CD14-positive monocyte (primary cell): Measurements from ENCODE around the gene MRPL21. TPM values are rescaled to one million over a fixed set of nuclear protein-coding genes. Genes with fewer than 3 reads are reported as not detected.

Experiments
- DNase-seq, 3 donors: peaks; one replicate each; pipeline ENCODE4 v3.0.0-alpha.2; 2011 to 2022
- H2AFZ ChIP-seq: 2 replicates; pipeline ENCODE4 v1.6.0; 2012; ENCODE audit warnings: mild to moderate bottlenecking, low read depth, low read length, inconsistent platforms; ENCODE audit not compliant: insufficient read depth, poor library complexity, severe bottlenecking
- H3K27ac ChIP-seq, 2 donors: 1 replicate in 1 of 2; 2 replicates in 1 of 2; pipeline ENCODE4 v1.5.1; 2012 to 2013; ENCODE audit warnings: low read length in 2 of 2, control low read depth in 1 of 2, inconsistent platforms in 1 of 2, low read depth in 1 of 2, mild to moderate bottlenecking in 1 of 2
- H3K27me3 ChIP-seq, 2 donors: one replicate each; pipeline versions ENCODE4 v1.6.0 to v1.6.1; 2011 to 2013; ENCODE audit warnings: low read length in 2 of 2; ENCODE audit not compliant: control insufficient read depth in 2 of 2, insufficient read depth in 2 of 2
- H3K36me3 ChIP-seq, 2 donors: replicated peaks in 1 of 2; 1 replicate in 1 of 2; 2 replicates in 1 of 2; pipeline versions ENCODE4 v1.5.1 to v1.6.1; 2012 to 2013; ENCODE audit warnings: low read length in 2 of 2, control low read depth in 1 of 2, inconsistent platforms in 1 of 2, mild to moderate bottlenecking in 1 of 2; ENCODE audit not compliant: insufficient read depth in 2 of 2, control insufficient read depth in 1 of 2
- H3K4me1 ChIP-seq, 2 donors: 1 replicate in 1 of 2; 2 replicates in 1 of 2; pipeline versions ENCODE4 v1.5.1 to v1.6.1; 2012 to 2013; ENCODE audit warnings: low read length in 2 of 2, control low read depth in 1 of 2, inconsistent platforms in 1 of 2, mild to moderate bottlenecking in 1 of 2, moderate library complexity in 1 of 2; ENCODE audit not compliant: insufficient read depth in 2 of 2, control insufficient read depth in 1 of 2
- H3K4me2 ChIP-seq: replicated peaks from 2 replicates; pipeline ENCODE3; 2012; ENCODE audit warnings: low read length, moderate library complexity, mild to moderate bottlenecking; ENCODE audit not compliant: poor library complexity, severe bottlenecking; ENCODE audit errors: extremely low read depth
- H3K4me3 ChIP-seq, 3 experiments: fragments of 200-600 bp in 1 of 3; sonication (generic) in 1 of 3; replicated peaks in 1 of 3; 1 replicate in 2 of 3; 2 replicates in 1 of 3; pipeline ENCODE4 v1.5.1; 2011 to 2013; ENCODE audit warnings: low read length in 3 of 3, mild to moderate bottlenecking in 3 of 3, control low read depth in 2 of 3, low read depth in 2 of 3, inconsistent platforms in 1 of 3, moderate library complexity in 1 of 3
- H3K79me2 ChIP-seq: 2 replicates; pipeline ENCODE4 v1.6.0; 2012; ENCODE audit warnings: mild to moderate bottlenecking, control low read depth, inconsistent platforms, low read length, moderate library complexity; ENCODE audit not compliant: insufficient read depth
- H3K9ac ChIP-seq: 2 replicates; pipeline ENCODE4 v1.6.0; 2017; ENCODE audit warnings: low read length, mild to moderate bottlenecking; ENCODE audit not compliant: insufficient read depth, poor library complexity, severe bottlenecking
- H3K9me3 ChIP-seq, 2 donors: replicated peaks in 1 of 2; 1 replicate in 1 of 2; 2 replicates in 1 of 2; pipeline versions ENCODE4 v1.5.1 to v1.6.1; 2012 to 2013; ENCODE audit warnings: low read length in 2 of 2, control low read depth in 1 of 2; ENCODE audit not compliant: control insufficient read depth in 1 of 2, insufficient read depth in 1 of 2
- H4K20me1 ChIP-seq: 2 replicates; pipeline ENCODE4 v1.6.0; 2012; ENCODE audit warnings: mild to moderate bottlenecking, low read length, control low read depth, moderate library complexity; ENCODE audit not compliant: insufficient read depth
- H3K27ac Mint-ChIP-seq, 7 donors: one replicate each; pipeline ENCODE4 v1.8.0; 2020; ENCODE audit warnings: mild to moderate bottlenecking in 7 of 7, mixed read lengths in 7 of 7, moderate library complexity in 6 of 7, inconsistent platforms in 2 of 7
- H3K27me3 Mint-ChIP-seq, 3 donors: one replicate each; pipeline ENCODE4 v1.8.0; 2021 to 2022; ENCODE audit warnings: low read depth in 3 of 3, mild to moderate bottlenecking in 3 of 3, mixed read lengths in 3 of 3, moderate library complexity in 3 of 3, inconsistent platforms in 1 of 3
- H3K36me3 Mint-ChIP-seq, 2 donors: one replicate each; pipeline ENCODE4 v1.8.0; 2020; ENCODE audit warnings: mixed read lengths in 2 of 2, inconsistent platforms in 1 of 2, mild to moderate bottlenecking in 1 of 2
- H3K4me1 Mint-ChIP-seq: one replicate; pipeline ENCODE4 v1.8.0; 2020; ENCODE audit warnings: mild to moderate bottlenecking, mixed read lengths
- H3K4me3 Mint-ChIP-seq, 2 donors: one replicate each; pipeline ENCODE4 v1.8.0; 2020; ENCODE audit warnings: mild to moderate bottlenecking in 2 of 2, mixed read lengths in 2 of 2, moderate library complexity in 1 of 2
- H3K9me3 Mint-ChIP-seq, 7 donors: one replicate each; pipeline ENCODE4 v1.8.0; 2020 to 2022; ENCODE audit warnings: mixed read lengths in 7 of 7, mild to moderate bottlenecking in 6 of 7, moderate library complexity in 6 of 7, inconsistent platforms in 2 of 7
- WGBS: methylation state at CpG from one replicate; pipeline ENCODE4 v1.1.5; 2013; ENCODE audit warnings: missing lambda C conversion rate; ENCODE audit not compliant: insufficient coverage; 5-methylcytosine and 5-hydroxymethylcytosine counted together
- intact Hi-C, 2 donors: fragments of 100-400 bp; cut with micrococcal nuclease; formaldehyde crosslinking; loops; one replicate each; pipeline versions ENCODE4 v1.15.0 to v1.15.1; 2023
- polyA plus RNA-seq, 3 donors: library from polyadenylated mRNA; depleted of rRNA in 1 of 3; unstranded in 2 of 3; stranded (reverse) in 1 of 3; fragments of 300-500 nt in 2 of 3; fragments of >200 nt in 1 of 3; fragmentation: Illumina TruSeq in 2 of 3; gene quantifications; 1 replicate in 2 of 3; 2 replicates in 1 of 3; pipeline ENCODE4 v1.2.3, GENCODE V29; 2012 to 2021
- TF ChIP-seq, protein P1 (sequence below): fragments of 200-600 bp; IDR thresholded peaks from one replicate; pipeline ENCODE4 v1.8.0; 2022; ENCODE audit warnings: antibody characterized with exemption, mild to moderate bottlenecking

The MRPL21 gene
- polyA plus RNA-seq, 3 donors: 38.8 to 138 (median 104) TPM

DNA sequence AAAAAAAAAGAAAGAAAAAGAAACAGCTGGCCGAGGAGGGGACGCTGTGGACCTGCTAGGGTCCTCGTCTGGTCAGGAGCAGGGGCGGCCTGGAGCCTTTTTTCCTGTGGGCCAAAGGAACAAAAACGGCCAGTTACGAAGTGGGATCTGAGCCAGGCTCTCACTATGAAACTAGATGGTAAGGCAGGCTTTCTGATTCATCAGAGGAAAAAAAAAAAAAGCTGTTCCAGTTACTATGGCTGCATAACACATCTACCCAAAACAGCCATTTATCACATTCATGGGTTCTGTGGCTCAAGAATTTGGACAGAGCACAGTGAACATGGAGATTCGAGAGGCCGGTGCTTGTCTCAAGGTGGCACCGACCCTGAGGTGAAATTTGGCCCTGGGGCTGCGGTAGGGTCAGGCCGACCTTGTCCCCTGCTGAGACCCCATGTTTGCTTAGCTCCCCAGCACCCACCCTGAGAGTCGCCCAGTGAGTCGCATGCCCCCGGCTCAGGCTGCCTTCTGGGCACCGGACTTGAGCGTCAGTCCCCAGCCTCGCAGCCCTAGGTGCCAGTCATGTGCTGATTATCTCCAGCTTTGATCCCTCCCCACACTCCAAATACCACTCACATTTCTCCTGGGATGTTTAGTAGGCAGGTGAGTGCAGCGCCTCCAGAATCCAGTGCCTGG lies 42.9 kb upstream of the MRPL21 start:
- Histone ChIP-seq H3K36me3 (peaks cover 3 to 5% of the 10 kb centered on the region in 2 donors), H3K9me3 (no peaks in the 10 kb centered on the region), H3K79me2 (no peaks in the 10 kb centered on the region), H3K27ac (no peak overlapping the region), H3K4me1 (no peaks in the 10 kb centered on the region), H3K27me3 (no peaks in the 10 kb centered on the region), H3K4me2 (no peak overlapping the region), H4K20me1 (no peaks in the 10 kb centered on the region), H2AFZ (no peak overlapping the region), H3K9ac (no peak overlapping the region), H3K4me3 (no peak overlapping the region)
- intact Hi-C loops: no loop called here
- Mint-ChIP-seq H3K9me3 (no peaks in the 10 kb centered on the region), H3K27ac (no peak overlapping the region), H3K4me1 (peaks cover 7% of the 10 kb centered on the region), H3K4me3 (no peak overlapping the region), H3K27me3 (peaks cover 0 to 5% (median 1%) of the 10 kb centered on the region in 3 donors), H3K36me3 (peaks cover 2 to 4% of the 10 kb centered on the region in 2 donors)
- DNase-seq: no peak
- TF ChIP-seq, protein P1, sequence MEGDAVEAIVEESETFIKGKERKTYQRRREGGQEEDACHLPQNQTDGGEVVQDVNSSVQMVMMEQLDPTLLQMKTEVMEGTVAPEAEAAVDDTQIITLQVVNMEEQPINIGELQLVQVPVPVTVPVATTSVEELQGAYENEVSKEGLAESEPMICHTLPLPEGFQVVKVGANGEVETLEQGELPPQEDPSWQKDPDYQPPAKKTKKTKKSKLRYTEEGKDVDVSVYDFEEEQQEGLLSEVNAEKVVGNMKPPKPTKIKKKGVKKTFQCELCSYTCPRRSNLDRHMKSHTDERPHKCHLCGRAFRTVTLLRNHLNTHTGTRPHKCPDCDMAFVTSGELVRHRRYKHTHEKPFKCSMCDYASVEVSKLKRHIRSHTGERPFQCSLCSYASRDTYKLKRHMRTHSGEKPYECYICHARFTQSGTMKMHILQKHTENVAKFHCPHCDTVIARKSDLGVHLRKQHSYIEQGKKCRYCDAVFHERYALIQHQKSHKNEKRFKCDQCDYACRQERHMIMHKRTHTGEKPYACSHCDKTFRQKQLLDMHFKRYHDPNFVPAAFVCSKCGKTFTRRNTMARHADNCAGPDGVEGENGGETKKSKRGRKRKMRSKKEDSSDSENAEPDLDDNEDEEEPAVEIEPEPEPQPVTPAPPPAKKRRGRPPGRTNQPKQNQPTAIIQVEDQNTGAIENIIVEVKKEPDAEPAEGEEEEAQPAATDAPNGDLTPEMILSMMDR: no peak
- 100% methylated on average over 11 of the region's 18 CpGs for WGBS

DNA sequence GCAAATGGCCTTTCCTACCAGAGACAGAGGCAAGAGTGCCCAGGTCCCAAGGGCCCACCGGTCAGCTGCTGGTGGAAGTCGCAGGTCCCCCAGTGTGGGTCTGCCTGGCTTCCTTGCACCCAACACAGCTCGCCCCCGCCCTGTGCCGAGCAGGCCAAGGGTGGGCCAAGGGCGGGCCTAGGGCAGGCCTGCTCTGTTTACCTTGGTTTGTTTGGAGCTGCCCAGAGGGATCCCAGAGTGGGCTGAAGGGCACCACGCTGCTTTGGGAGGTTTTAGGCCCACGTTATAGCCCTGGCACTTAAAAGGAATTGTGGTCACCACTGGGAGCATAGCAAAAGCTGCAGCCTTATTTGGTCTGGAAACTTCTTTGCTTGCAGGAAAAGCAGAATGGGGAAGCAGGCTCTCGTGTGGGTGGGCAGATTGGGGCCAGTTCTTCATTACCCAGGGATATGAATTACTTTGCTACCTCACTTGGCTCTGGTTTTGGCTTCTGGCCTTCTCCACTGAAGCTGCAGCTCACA lies 39.2 kb upstream of the MRPL21 start:
- Histone ChIP-seq H3K9me3 (no peaks in the 10 kb centered on the region), H3K27ac (no peak overlapping the region), H3K27me3 (no peaks in the 10 kb centered on the region), H3K9ac (no peak overlapping the region), H3K4me1 (no peaks in the 10 kb centered on the region), H2AFZ (no peak overlapping the region), H3K4me3 (no peak overlapping the region), H3K79me2 (no peaks in the 10 kb centered on the region), H4K20me1 (no peaks in the 10 kb centered on the region), H3K36me3 (peaks cover 25 to 39% of the 10 kb centered on the region in 2 donors), H3K4me2 (no peak overlapping the region)
- peak overlapping the region in 1 of 7 donors; percentile 42 for H3K27ac Mint-ChIP-seq
- H3K4me3 Mint-ChIP-seq: no peak overlapping the region
- peaks cover 4% of the 10 kb centered on the region for H3K4me1 Mint-ChIP-seq
- WGBS: 66% methylated on average over 9 of the region's 9 CpGs
- H3K27me3 Mint-ChIP-seq: peaks cover 0 to 4% (median 0%) of the 10 kb centered on the region in 3 donors
- no peak for DNase-seq
- H3K9me3 Mint-ChIP-seq: no peaks in the 10 kb centered on the region
- intact Hi-C loops: no loop called here
- TF ChIP-seq, protein P1: no peak
- peaks cover 28 to 39% of the 10 kb centered on the region in 2 donors for H3K36me3 Mint-ChIP-seq
